ENCODE measurements around the gene TOM1L2. TPM values are rescaled to one million over a fixed set of nuclear protein-coding genes. Genes with fewer than 3 reads are reported as not detected.

Gene TOM1L2
- total RNA-seq, 4 donors from 2014 or later: 15.6 to 85.9 (median 34.9) TPM

GRCh38 chr17:17899486-17899885 is 72.7 kb downstream of the TOM1L2 start:
- no peak for DNase-seq
- Histone ChIP-seq H3K9me3 (no peaks in the 10 kb centered on the region), H3K4me3 (no peak overlapping the region), H3K27me3 (no peaks in the 10 kb centered on the region), H3K36me3 (no peaks in the 10 kb centered on the region), H3K4me1 (peaks cover 0 to 4% of the 10 kb centered on the region in 2 donors), H3K27ac (peak overlapping the region in 1 of 2 donors; percentile 64)
- intact Hi-C loops (cut with DNase I; ENCODE audit: low total_unique reads): no loop called here
- TF ChIP-seq POLR2A (IDR thresholded peaks at IDR 0.05): no peak

DNA sequence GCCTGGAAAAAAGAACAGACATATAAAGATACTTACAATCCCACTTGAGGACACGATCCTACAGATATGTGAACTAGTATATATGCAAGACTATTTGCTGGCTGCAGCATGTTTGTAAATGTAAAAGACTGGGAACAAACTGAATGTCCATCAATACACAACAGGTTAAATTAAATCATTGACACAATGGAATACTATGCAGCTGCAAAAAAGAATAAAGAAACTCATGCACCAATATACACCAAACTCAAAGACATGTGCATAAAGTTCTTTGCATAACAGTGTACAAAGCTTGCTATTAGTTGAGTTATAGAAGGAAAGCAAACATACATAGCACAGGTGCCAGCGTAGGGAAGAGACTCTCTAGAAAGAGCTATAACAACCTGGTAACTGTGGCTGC is 73.5 kb downstream of the TOM1L2 start:
- H3K4me1 ChIP-seq: peaks cover 0 to 4% of the 10 kb centered on the region in 2 donors
- H3K27me3 ChIP-seq: no peaks in the 10 kb centered on the region
- TF ChIP-seq CTCF (IDR thresholded peaks at IDR 0.05) (no peak), POLR2A (IDR thresholded peaks at IDR 0.05) (no peak)
- no peak for DNase-seq
- H3K36me3 ChIP-seq: no peaks in the 10 kb centered on the region
- H3K9me3 ChIP-seq: no peaks in the 10 kb centered on the region
- H3K4me3 ChIP-seq: no peak overlapping the region
- H3K27ac ChIP-seq: no peak overlapping the region
- intact Hi-C loops (cut with DNase I; ENCODE audit: low total_unique reads): no loop called here

GRCh38 chr17:17897442-17897841 is 74.8 kb downstream of the TOM1L2 start:
- H3K27me3 ChIP-seq: no peaks in the 10 kb centered on the region
- no peaks in the 10 kb centered on the region for H3K9me3 ChIP-seq
- no peak for DNase-seq
- H3K27ac ChIP-seq: no peak overlapping the region
- H3K36me3 ChIP-seq: no peaks in the 10 kb centered on the region
- TF ChIP-seq CTCF (IDR thresholded peaks at IDR 0.05) (no peak), POLR2A (IDR thresholded peaks at IDR 0.05) (no peak)
- H3K4me3 ChIP-seq: no peak overlapping the region
- H3K4me1 ChIP-seq: peaks cover 0 to 4% of the 10 kb centered on the region in 2 donors
- intact Hi-C loops (cut with DNase I; ENCODE audit: low total_unique reads): no loop called here

- Histone ChIP-seq H3K9me3 (no peaks in the 10 kb centered on the region), H3K27me3 (no peaks in the 10 kb centered on the region), H3K4me1 (peaks cover 0 to 4% of the 10 kb centered on the region in 2 donors), H3K36me3 (no peaks in the 10 kb centered on the region), H3K4me3 (no peak overlapping the region), H3K27ac (no peak overlapping the region)
- intact Hi-C loops (cut with DNase I; ENCODE audit: low total_unique reads): no loop called here
- TF ChIP-seq CTCF (IDR thresholded peaks at IDR 0.05) (no peak), POLR2A (IDR thresholded peaks at IDR 0.05) (no peak)
- DNase-seq: no peak
These were observed 75.5 kb downstream of the TOM1L2 start for GRCh38 chr17:17896746-17897145.

GRCh38 chr17:17893801-17894644 is 78.2 kb downstream of the TOM1L2 start:
- Histone ChIP-seq H3K4me1 (no peaks in the 10 kb centered on the region), H3K27me3 (no peaks in the 10 kb centered on the region), H3K27ac (no peak overlapping the region), H3K4me3 (no peak overlapping the region), H3K36me3 (no peaks in the 10 kb centered on the region), H3K9me3 (no peaks in the 10 kb centered on the region)
- TF ChIP-seq POLR2A (IDR thresholded peaks at IDR 0.05): no peak
- no peak for TF ChIP-seq CTCF (IDR thresholded peaks at IDR 0.05)
- intact Hi-C loops (cut with DNase I; ENCODE audit: low total_unique reads): no loop called here
- no peak for DNase-seq

All from uterus (tissue), 4 donors.